GM21723 (cell line): ENCODE data around the gene MYO9B.
A peak's percentile ranks its signal among the peaks of the same experiment; 100 is the strongest.
"Not testable (repeated sequence)": the region's sequence is repeated elsewhere in the genome, so short reads cannot be mapped to it uniquely, and the experiment has no call there.

ENCODE experiments used
- ATAC-seq: cut with Tn5 transposase; IDR thresholded peaks from one replicate; pipeline ENCODE4 v1.9.1; 2021; ENCODE audit warnings: mild to moderate bottlenecking, moderate library complexity; ENCODE audit not compliant: unreplicated experiment

Gene MYO9B

GRCh38 chr19:17170538-17171297, 95.1 kb downstream of the MYO9B start:
- no peak for ATAC-seq

- no peak for ATAC-seq
These were observed 96.3 kb downstream of the MYO9B start for GRCh38 chr19:17171874-17172273.

- ATAC-seq, result no peak
These were observed 97.2 kb downstream of the MYO9B start for GRCh38 chr19:17172624-17173345.

GRCh38 chr19:17178291-17178690, 102.7 kb downstream of the MYO9B start:
- ATAC-seq, result no peak

- ATAC-seq, result no peak
These were observed 105.6 kb downstream of the MYO9B start for GRCh38 chr19:17180997-17181702.

DNA sequence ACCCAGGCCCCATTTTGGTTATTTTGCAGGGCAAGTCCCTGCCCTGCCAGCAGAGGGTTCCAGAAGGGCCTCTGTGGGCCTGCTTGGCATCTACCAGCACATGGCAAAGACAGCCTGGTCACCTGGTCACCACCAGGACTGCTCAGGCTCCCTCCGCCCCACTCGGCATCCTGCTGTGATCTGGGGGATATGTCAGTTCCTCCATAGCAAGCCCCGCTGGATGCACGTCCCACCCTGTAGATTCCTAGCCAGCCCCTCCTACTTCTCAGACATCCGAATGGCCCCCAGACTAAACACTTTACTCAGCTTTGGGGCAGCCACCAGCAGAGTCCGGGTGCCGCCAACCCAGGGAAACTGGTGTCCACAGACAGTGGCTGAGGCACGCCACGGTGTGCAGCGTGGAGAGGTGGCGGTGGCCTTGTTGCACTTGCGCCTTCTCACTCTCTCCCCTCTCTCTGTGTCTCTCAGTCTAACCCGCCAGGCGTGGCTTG, 107.7 kb downstream of the MYO9B start:
- ATAC-seq, result no peak

DNA sequence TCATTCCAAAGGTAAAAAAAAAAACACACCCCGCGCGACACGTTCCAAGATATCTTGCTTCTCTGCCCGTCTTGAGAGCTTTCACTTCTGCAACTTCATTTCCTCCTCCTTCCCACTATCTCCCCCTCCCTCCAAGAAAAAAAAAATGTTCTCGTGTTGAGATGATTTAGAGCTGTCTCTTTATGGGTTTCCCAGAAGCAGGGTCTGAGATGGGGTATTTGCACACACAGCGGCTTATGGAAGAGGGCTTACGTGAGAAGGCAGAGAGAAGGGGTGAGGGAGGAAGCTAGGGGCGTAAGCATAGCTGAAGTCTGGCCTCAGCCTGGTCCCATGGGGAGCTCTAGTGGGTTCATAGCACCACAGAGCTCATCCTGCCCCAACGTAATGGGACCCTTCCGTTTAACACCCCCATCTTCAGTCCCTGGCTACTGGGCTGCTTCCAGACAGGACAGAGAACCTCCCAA, 108.3 kb downstream of the MYO9B start:
- peak; percentile 48 for ATAC-seq

GRCh38 chr19:17184371-17184841, 108.8 kb downstream of the MYO9B start:
- peak; percentile 13 for ATAC-seq

DNA sequence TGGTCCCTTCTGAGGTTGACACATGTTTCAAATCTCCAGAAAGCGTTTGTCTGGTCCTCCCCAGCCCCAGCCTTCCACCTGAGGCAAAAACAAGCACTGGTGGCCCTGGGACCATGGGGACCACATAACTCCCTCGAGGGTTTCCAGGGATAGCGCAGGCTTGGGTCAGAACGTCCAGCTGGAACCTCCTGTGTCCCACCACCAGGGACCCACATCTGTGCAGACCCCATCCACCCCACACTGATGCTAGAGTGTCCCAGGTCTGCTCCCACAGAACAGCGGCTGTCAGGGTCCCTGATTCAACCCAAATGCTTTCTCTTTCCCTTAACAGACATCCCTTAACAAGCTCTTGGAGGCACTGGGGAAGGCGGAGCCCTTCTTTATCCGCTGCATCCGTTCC, 110.0 kb downstream of the MYO9B start:
- ATAC-seq, result no peak

GRCh38 chr19:17191736-17192135, 116.2 kb downstream of the MYO9B start:
- ATAC-seq, result not testable (repeated sequence)

- no peak for ATAC-seq
These were observed 117.2 kb downstream of the MYO9B start for GRCh38 chr19:17192751-17193150.

GRCh38 chr19:17194608-17195007, 119.0 kb downstream of the MYO9B start:
- no peak for ATAC-seq

DNA sequence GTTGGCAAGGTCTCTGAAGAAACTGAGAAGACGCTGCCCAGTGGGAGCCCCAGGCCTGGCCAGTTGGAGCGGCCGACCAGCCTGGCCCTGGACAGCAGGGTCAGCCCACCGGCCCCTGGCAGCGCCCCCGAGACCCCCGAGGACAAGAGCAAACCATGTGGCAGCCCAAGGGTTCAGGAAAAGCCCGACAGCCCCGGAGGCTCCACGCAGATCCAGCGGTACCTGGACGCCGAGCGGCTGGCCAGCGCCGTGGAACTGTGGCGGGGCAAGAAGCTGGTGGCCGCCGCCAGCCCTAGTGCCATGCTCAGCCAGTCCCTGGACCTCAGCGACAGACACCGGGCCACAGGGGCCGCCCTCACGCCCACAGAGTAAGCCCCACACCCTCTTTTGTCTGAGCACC, 119.5 kb downstream of the MYO9B start:
- no peak for ATAC-seq

GRCh38 chr19:17196610-17197009, 121.0 kb downstream of the MYO9B start:
- no peak for ATAC-seq

DNA sequence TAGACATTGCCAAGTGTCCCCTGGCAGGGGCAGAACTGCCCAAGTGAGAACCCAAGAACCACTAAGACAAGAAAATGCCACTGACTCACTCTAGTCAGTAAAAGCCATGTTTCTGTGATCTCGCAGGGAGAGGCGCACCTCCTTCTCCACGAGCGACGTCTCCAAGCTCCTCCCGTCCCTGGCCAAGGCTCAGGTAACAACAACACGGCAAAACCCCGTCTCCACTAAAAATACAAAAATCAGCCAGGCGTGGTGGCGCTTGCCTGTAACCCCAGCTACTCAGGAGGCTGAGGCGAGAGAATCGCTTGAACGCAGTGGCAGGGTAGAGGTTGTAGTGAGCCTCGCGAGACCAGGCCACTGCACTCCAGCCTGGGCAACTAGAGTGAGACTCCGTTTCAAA, 122.1 kb downstream of the MYO9B start:
- no peak for ATAC-seq

DNA sequence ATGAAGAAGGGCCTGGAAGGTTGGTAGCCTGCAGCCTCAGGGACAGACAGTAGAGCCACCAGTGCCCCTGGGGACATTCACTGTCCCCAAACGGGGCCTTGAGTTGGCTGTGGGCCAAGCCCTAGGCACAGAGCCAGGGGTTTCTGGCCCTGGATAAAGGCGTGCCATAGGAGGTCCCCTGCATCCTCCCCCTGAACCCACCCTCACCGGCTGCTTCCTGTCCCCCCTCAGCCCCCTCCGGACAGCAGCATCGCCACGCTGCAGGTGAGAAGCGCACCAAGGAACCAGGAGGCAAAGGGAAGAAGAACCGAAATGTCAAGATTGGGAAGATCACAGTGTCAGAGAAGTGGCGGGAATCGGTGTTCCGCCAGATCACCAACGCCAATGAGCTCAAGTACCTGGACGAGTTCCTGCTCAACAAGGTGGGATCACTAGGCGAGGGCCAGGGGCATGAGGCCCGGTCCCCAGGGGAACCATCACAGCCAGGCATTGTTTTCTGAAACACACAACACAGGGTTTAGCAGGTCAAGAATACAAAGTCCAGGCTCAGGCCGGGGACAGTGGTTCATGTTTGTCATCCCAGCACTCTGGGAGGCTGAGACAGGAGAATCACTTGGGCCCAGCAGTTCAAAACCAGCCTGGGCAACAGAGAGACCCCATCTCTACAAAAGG, 125.0 kb downstream of the MYO9B start:
- ATAC-seq, result no peak

GRCh38 chr19:17202249-17202648, 126.7 kb downstream of the MYO9B start:
- ATAC-seq, result no peak

- no peak for ATAC-seq
These were observed 127.1 kb downstream of the MYO9B start for GRCh38 chr19:17202713-17203112.

DNA sequence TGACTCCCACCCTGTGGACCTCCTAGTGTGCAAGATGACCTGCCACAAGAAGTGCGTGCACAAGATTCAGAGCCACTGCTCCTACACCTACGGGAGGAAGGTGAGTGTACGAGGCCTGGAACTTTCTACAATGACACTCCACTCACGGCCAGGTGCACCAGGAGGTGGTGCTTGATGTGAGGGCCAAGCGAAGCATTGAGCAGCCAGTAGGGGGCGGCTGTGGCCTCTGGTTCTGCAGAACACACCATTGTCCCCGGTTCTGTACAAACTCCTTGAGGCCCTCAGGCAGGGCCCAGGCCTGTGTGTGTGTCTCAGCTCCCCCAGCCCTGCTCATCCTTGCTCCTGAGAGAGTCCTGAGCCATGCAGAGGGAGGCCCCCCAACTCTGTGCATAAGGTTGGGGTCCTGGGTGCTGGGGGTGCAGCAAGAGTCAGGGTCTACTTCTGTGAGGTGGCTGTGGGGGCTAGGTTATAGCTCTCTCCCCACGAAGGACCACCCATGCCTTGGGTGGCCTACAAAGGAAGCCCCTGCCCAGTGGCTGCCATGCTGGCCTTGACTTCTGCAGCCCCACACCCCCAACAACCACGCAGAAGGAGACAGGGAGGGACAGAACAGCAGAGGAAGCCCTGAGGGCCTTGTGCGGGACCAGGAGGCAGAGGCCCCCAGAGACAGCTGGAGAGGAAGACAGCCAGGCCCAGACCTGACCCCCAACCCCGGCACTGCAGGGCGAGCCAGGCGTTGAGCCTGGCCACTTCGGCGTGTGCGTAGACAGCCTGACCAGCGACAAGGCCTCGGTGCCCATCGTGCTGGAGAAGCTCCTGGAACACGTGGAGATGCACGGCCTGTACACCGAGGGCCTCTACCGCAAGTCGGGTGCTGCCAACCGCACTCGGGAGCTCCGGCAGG, 129.9 kb downstream of the MYO9B start:
- no peak for ATAC-seq
